Thyroid gland (tissue), 4 donors: Measurements from ENCODE around the gene SH3BGRL2.

Source experiments
- CTCF ChIP-seq, 6 experiments: fragments of 200-600 bp in 3 of 6; fragments of 450-650 bp in 3 of 6; sonication (generic) in 3 of 6; IDR thresholded peaks; one replicate each; pipeline ENCODE4 v1.5.1; 2016 to 2019; ENCODE audit warnings: antibody characterized with exemption in 6 of 6, mild to moderate bottlenecking in 2 of 6, inconsistent platforms in 1 of 6, moderate library complexity in 1 of 6
- POLR2A ChIP-seq, 2 donors: fragments of 450-650 bp; IDR thresholded peaks; one replicate each; pipeline ENCODE4 v1.6.1; 2017; ENCODE audit warnings: antibody characterized with exemption in 2 of 2, mild to moderate bottlenecking in 2 of 2, moderate library complexity in 1 of 2

- TF ChIP-seq POLR2A (IDR thresholded peaks at IDR 0.05), result no peak
- no peak for TF ChIP-seq CTCF (IDR thresholded peaks at IDR 0.05)
Measured at GRCh38 chr6:79646561-79646960, 15.4 kb downstream of the SH3BGRL2 start.
